SK-N-SH treated with all-trans-retinoic acid at 6 μM for 48 hours (cell line): ENCODE measurements around the gene C15orf39.

Source experiments
- CREB5 ChIP-seq: fragments of 250-450 bp; sonication (Bioruptor Pico); IDR thresholded peaks from 2 replicates; pipeline ENCODE4 v1.5.1; 2020; ENCODE audit warnings: low read depth, mild to moderate bottlenecking, moderate library complexity
- CSDC2 ChIP-seq: fragments of 250-450 bp; sonication (Bioruptor Pico); IDR thresholded peaks from 2 replicates; pipeline ENCODE4 v1.5.0; 2020; ENCODE audit warnings: mild to moderate bottlenecking, moderate library complexity
- ESRRG ChIP-seq: fragments of 250-450 bp; sonication (Bioruptor Pico); IDR thresholded peaks from 2 replicates; pipeline ENCODE4 v1.6.1; 2021; ENCODE audit warnings: mild to moderate bottlenecking
- GLIS3 ChIP-seq: fragments of 250-450 bp; sonication (Bioruptor Pico); IDR thresholded peaks from 2 replicates; pipeline ENCODE4 v1.5.0; 2020; ENCODE audit warnings: mild to moderate bottlenecking, moderate library complexity
- PATZ1 ChIP-seq: fragments of 250-450 bp; sonication (Bioruptor Pico); IDR thresholded peaks from 2 replicates; pipeline ENCODE4 v1.8.0; 2020; ENCODE audit warnings: mild to moderate bottlenecking, moderate library complexity, borderline replicate concordance
- PPARA ChIP-seq: fragments of 250-450 bp; sonication (Bioruptor Pico); IDR thresholded peaks from 2 replicates; pipeline ENCODE4 v1.5.0; 2020; ENCODE audit warnings: mild to moderate bottlenecking, borderline replicate concordance
- RARB ChIP-seq: fragments of 250-450 bp; sonication (Bioruptor Pico); IDR thresholded peaks from 2 replicates; pipeline ENCODE4 v1.8.0; 2021; ENCODE audit warnings: mild to moderate bottlenecking, moderate library complexity
- SNAI2 ChIP-seq: fragments of 250-450 bp; sonication (Bioruptor Pico); IDR thresholded peaks from 2 replicates; pipeline ENCODE4 v1.5.0; 2020; ENCODE audit warnings: mild to moderate bottlenecking, moderate library complexity
- TSHZ2 ChIP-seq: fragments of 250-450 bp; sonication (Bioruptor Pico); IDR thresholded peaks from 2 replicates; pipeline ENCODE4 v1.5.0; 2020; ENCODE audit warnings: mild to moderate bottlenecking, moderate library complexity
- ZFP3 ChIP-seq: fragments of 250-450 bp; sonication (Bioruptor Pico); IDR thresholded peaks from 2 replicates; pipeline ENCODE4 v1.5.0; 2020; ENCODE audit warnings: mild to moderate bottlenecking, moderate library complexity
- ZFP30 ChIP-seq: fragments of 450-650 bp; formaldehyde crosslinking; IDR thresholded peaks from 2 replicates; pipeline ENCODE4 v1.5.0; 2022; ENCODE audit warnings: mild to moderate bottlenecking, moderate library complexity
- ZNF565 ChIP-seq: fragments of 450-650 bp; formaldehyde crosslinking; conservative IDR thresholded peaks from 2 replicates; pipeline ENCODE4 v1.5.0; 2020; ENCODE audit warnings: low read depth, mild to moderate bottlenecking, moderate library complexity
- ZNF70 ChIP-seq: fragments of 450-650 bp; formaldehyde crosslinking; IDR thresholded peaks from 2 replicates; pipeline ENCODE4 v1.5.0; 2020; ENCODE audit warnings: mild to moderate bottlenecking, moderate library complexity

- no peak for TF ChIP-seq ZNF565 (CRISPR knock-in tag)
- TF ChIP-seq ZNF70 (CRISPR knock-in tag), result no peak
- TF ChIP-seq GLIS3 (CRISPR knock-in tag), result no peak
- no peak for TF ChIP-seq ZFP3 (CRISPR knock-in tag)
- no peak for TF ChIP-seq ZFP30 (CRISPR knock-in tag)
- TF ChIP-seq CSDC2 (CRISPR knock-in tag), result no peak
- no peak for TF ChIP-seq CREB5 (CRISPR knock-in tag)
- TF ChIP-seq ESRRG (CRISPR knock-in tag), result no peak
- TF ChIP-seq TSHZ2 (CRISPR knock-in tag), result no peak
- TF ChIP-seq PATZ1 (CRISPR knock-in tag), result no peak
- no peak for TF ChIP-seq PPARA (CRISPR knock-in tag)
- no peak for TF ChIP-seq SNAI2 (CRISPR knock-in tag)
- no peak for TF ChIP-seq RARB (CRISPR knock-in tag)
These were observed 22.0 kb downstream of the C15orf39 start for GRCh38 chr15:75223688-75224087.
